OCI-LY1 (cell line): ENCODE measurements around the gene IQUB.

Source experiments
- H2AFZ ChIP-seq: fragments of 200-600 bp; sonication (generic), shearing (Covaris generic); 2 replicates; pipeline ENCODE4 v1.6.0; 2014; ENCODE audit warnings: antibody characterized with exemption, mild to moderate bottlenecking, low read length
- H3F3A ChIP-seq: fragments of 200-600 bp; sonication (generic), shearing (Covaris generic); 2 replicates; pipeline ENCODE4 v1.6.0; 2014; ENCODE audit warnings: mild to moderate bottlenecking, antibody characterized with exemption, low read length, moderate library complexity; ENCODE audit not compliant: insufficient read depth
- H3K27ac ChIP-seq: fragments of 200-600 bp; sonication (generic); 2 replicates; pipeline ENCODE4 v1.5.1; 2014; ENCODE audit warnings: low read length, mixed run types, mild to moderate bottlenecking, low read depth; ENCODE audit not compliant: poor library complexity, severe bottlenecking
- H3K27me3 ChIP-seq: fragments of 200-600 bp; sonication (generic); 2 replicates; pipeline ENCODE4 v1.6.0; 2014; ENCODE audit warnings: antibody characterized with exemption, mild to moderate bottlenecking, low read length, moderate library complexity; ENCODE audit not compliant: insufficient read depth
- H3K36me3 ChIP-seq: fragments of 200-600 bp; sonication (generic); 2 replicates; pipeline ENCODE4 v1.6.1; 2014; ENCODE audit warnings: mild to moderate bottlenecking, antibody characterized with exemption, low read length, moderate library complexity, mixed read lengths; ENCODE audit not compliant: insufficient read depth
- H3K4me1 ChIP-seq: fragments of 200-600 bp; sonication (generic); 2 replicates; pipeline ENCODE4 v1.5.1; 2014; ENCODE audit warnings: mild to moderate bottlenecking, low read length, moderate library complexity; ENCODE audit not compliant: insufficient read depth, severe bottlenecking
- H3K4me2 ChIP-seq: fragments of 200-600 bp; sonication (generic), shearing (Covaris generic); 2 replicates; pipeline ENCODE4 v1.6.1; 2014; ENCODE audit warnings: low read length
- H3K4me3 ChIP-seq: fragments of 200-600 bp; sonication (generic); 2 replicates; pipeline ENCODE4 v1.5.1; 2014; ENCODE audit warnings: low read length, low read depth, mild to moderate bottlenecking, mixed read lengths; ENCODE audit not compliant: poor library complexity, severe bottlenecking
- H3K79me2 ChIP-seq: fragments of 200-600 bp; shearing (Covaris generic); 2 replicates; pipeline ENCODE4 v1.6.1; 2016; ENCODE audit warnings: mixed run types, low read length, mixed read lengths; ENCODE audit not compliant: insufficient read depth
- H3K9ac ChIP-seq: fragments of 200-600 bp; sonication (generic), shearing (Covaris generic); 2 replicates; pipeline ENCODE4 v1.6.1; 2014; ENCODE audit warnings: mild to moderate bottlenecking, low read length, mixed read lengths
- H3K9me2 ChIP-seq: fragments of 200-600 bp; sonication (generic), shearing (Covaris generic); 2 replicates; pipeline ENCODE4 v1.6.1; 2014; ENCODE audit warnings: low read depth, mild to moderate bottlenecking, low read length, mixed read lengths
- H3K9me3 ChIP-seq: fragments of 200-600 bp; shearing (Covaris generic); 2 replicates; pipeline ENCODE4 v1.6.1; 2014; ENCODE audit warnings: low read length, mixed read lengths
- H4K20me1 ChIP-seq: fragments of 200-600 bp; sonication (generic), shearing (Covaris generic); 2 replicates; pipeline ENCODE4 v1.6.0; 2016; ENCODE audit warnings: mild to moderate bottlenecking, low read length; ENCODE audit not compliant: insufficient read depth
- EZH2 ChIP-seq: fragments of 200-600 bp; sonication (generic), shearing (Covaris generic); IDR thresholded peaks from 2 replicates; pipeline ENCODE4 v1.8.0; 2017; ENCODE audit warnings: borderline replicate concordance, mixed run types, mild to moderate bottlenecking, antibody characterized with exemption, low read length, moderate library complexity, mixed read lengths
- TF ChIP-seq, protein P1 (sequence below): fragments of 200-600 bp; sonication (generic), shearing (Covaris generic); IDR thresholded peaks from 2 replicates; pipeline ENCODE4 v1.5.1; 2017; ENCODE audit warnings: mild to moderate bottlenecking, antibody characterized with exemption, low read length, moderate library complexity, mixed read lengths

Gene IQUB

DNA sequence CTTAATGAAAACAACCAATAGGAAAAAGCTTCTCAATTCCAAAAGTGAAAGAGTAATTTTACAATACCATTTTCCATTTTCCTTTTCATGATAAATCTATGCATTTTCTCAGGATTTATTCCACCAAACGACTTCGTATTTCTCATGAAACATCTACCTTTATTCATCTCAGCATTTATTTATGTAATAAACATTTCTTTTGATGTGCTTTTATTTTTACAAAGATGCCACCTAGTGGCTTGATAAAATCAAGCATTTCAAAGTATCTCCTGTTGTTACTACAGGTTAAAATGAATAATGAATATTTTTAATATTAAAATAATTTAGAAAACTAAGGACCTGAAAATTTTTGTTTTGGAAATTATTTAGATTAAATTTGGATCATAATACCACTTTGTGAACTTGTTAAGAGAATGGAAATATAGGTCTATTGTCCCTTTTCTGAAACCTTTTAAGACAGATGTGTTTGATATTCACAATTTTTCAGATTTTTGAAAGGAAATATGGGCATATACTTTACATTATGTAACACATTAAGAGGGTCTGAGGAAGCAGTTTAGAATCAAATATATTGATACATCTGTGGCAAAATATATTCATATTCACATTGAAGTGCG, 2.7 kb upstream of the IQUB start:
- TF ChIP-seq EZH2 = no peak
- TF ChIP-seq, protein P1, sequence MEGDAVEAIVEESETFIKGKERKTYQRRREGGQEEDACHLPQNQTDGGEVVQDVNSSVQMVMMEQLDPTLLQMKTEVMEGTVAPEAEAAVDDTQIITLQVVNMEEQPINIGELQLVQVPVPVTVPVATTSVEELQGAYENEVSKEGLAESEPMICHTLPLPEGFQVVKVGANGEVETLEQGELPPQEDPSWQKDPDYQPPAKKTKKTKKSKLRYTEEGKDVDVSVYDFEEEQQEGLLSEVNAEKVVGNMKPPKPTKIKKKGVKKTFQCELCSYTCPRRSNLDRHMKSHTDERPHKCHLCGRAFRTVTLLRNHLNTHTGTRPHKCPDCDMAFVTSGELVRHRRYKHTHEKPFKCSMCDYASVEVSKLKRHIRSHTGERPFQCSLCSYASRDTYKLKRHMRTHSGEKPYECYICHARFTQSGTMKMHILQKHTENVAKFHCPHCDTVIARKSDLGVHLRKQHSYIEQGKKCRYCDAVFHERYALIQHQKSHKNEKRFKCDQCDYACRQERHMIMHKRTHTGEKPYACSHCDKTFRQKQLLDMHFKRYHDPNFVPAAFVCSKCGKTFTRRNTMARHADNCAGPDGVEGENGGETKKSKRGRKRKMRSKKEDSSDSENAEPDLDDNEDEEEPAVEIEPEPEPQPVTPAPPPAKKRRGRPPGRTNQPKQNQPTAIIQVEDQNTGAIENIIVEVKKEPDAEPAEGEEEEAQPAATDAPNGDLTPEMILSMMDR = peak; percentile 68
- H3K27me3 ChIP-seq = no peaks in the 10 kb centered on the region
- H3F3A ChIP-seq = peaks cover 12% of the 10 kb centered on the region
- no peak overlapping the region for H3K27ac ChIP-seq
- H3K9me2 ChIP-seq = no peaks in the 10 kb centered on the region
- no peak overlapping the region for H3K4me2 ChIP-seq
- peaks cover 18% of the 10 kb centered on the region for H3K4me1 ChIP-seq
- H3K36me3 ChIP-seq = peaks cover 6% of the 10 kb centered on the region; the same call in 1 of the 2 replicates
- H3K9me3 ChIP-seq = no peaks in the 10 kb centered on the region
- no peaks in the 10 kb centered on the region for H4K20me1 ChIP-seq
- no peaks in the 10 kb centered on the region for H3K79me2 ChIP-seq
- no peak overlapping the region for H3K9ac ChIP-seq
- H3K4me3 ChIP-seq = no peak overlapping the region
- H2AFZ ChIP-seq = no peak overlapping the region

DNA sequence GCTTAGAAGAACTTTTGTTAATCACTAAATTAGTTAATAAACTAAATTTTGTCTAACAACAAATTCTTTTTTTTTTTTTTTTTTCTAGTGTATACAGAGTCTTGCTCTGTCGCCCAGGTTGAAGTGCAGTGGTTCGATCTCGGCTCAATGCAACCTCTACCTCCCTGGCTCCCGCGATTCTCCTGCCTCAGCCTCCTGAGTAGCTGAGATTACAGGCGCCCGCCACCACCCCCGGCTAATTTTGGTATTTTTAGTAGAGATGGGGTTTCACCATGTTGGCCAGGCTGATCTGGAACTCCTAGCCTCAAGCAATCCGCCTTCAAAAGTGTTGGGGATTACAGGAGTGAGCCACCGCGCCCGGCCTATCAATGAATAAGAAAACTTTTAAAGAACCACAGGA, 1.1 kb upstream of the IQUB start:
- no peaks in the 10 kb centered on the region for H3K36me3 ChIP-seq
- H3K4me3 ChIP-seq = peak overlapping the region; percentile 65

DNA sequence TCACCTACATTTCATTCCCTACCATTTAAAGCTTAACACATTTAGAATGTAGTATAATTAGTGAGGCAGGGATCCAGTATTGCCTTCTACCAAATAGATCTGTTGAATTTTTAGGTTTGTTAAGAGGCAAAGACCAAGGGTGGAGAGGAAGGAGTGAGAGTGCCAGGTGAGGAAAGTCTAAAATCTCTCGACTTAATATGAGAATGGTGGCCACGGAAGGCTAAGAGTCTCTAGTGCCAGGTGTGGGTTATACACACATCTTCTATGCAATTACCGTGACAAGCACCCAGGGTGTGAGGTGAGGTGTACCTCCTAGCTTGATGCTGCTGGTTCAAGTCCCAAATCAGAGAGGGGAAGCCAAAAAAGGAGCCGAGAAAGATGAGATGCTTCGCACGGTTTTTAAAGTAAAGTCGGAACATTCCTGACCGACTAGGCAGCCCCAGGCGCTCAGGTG, 439 bp downstream of the IQUB start:
- TF ChIP-seq, protein P1 = no peak
- no peak for TF ChIP-seq EZH2
- Histone ChIP-seq H3K9me2 (no peaks in the 10 kb centered on the region), H3K9me3 (no peaks in the 10 kb centered on the region), H3K27me3 (no peaks in the 10 kb centered on the region), H3F3A (peaks cover 12% of the 10 kb centered on the region), H3K79me2 (no peaks in the 10 kb centered on the region), H4K20me1 (no peaks in the 10 kb centered on the region), H3K4me2 (peak overlapping the region; percentile 69), H2AFZ (peak overlapping the region; percentile 18; the same call in 1 of the 2 replicates), H3K4me1 (peaks cover 18% of the 10 kb centered on the region), H3K36me3 (no peaks in the 10 kb centered on the region), H3K4me3 (peak overlapping the region; percentile 65), H3K9ac (peak overlapping the region; percentile 6; the same call in 1 of the 2 replicates), H3K27ac (no peak overlapping the region)

More for the DNA sequence above, 1.1 kb upstream of the IQUB start:
- Histone ChIP-seq H3K9me3 (no peaks in the 10 kb centered on the region), H3K27me3 (no peaks in the 10 kb centered on the region), H3K27ac (no peak overlapping the region), H3K4me2 (peak overlapping the region; percentile 69), H3K79me2 (no peaks in the 10 kb centered on the region), H2AFZ (peak overlapping the region; percentile 87), H3K4me1 (peaks cover 18% of the 10 kb centered on the region), H3F3A (peaks cover 12% of the 10 kb centered on the region), H3K9me2 (no peaks in the 10 kb centered on the region), H3K9ac (peak overlapping the region; percentile 52; the same call in 1 of the 2 replicates), H4K20me1 (no peaks in the 10 kb centered on the region)
- TF ChIP-seq EZH2 = no peak
- TF ChIP-seq, protein P1 = no peak
